ENCODE data around the gene CCR1. TPM values are rescaled to one million over a fixed set of nuclear protein-coding genes. Genes with fewer than 3 reads are reported as not detected.
A peak's percentile ranks its signal among the peaks of the same experiment; 100 is the strongest.

The CCR1 gene
- total RNA-seq, 1 donor, result 0.90 TPM

DNA sequence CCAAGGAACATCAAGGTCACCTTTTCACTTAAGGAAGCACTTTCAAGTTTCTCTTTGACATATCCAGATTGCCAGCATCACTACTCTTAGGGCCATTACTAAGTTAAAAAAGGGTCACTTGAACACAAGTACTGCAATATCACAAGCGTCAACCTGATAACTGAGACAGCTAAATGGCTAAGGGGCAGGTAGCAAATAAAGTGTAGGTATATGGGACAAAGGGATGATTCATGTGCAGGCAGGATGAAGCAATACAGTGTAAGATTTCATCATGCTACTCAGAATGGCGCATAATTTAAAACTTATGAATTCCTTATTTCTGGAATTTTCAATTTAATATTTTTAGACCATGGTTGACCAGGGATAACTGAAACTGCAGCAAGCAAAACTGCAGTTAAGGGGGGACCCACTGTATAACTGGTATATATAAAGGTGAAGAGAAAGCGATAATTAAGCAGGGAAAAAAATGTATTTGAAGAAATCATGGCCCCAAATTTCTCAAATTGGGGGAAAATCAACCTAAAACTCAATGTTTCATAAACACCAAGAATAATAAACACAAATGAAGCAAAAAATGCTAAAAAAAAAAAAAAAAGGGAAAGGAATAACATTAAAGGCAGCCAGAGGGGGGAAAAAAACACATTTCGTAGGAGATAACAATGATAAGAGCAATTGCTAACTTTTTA lies 13.1 kb downstream of the CCR1 start:
- TF ChIP-seq CTCF (IDR thresholded peaks at IDR 0.05; ENCODE audit: insufficient read depth, low read length), result no peak
- DNase-seq (ENCODE audit: low read depth), result no peak
- no peak overlapping the region for H3K4me3 ChIP-seq (ENCODE audit: low read depth, low read length)

DNA sequence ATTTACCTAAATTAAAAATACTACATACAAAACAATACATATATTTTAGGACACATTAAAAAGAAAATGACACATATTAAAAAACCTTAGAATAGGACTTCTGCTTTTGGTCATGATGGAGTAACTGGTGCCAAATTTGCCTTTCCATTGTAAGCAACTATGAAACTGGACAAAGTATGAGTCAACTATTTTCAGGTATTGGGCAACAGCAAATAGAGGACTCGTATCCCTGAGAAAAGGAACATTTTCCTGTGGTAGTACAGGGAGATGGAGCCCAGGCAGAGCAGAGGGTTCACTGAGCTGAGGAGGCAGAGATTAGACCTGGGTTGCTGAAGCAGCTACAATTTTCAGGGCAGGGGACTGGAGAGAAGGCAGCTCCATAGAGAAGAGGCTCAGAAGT lies 14.7 kb downstream of the CCR1 start:
- no peak for TF ChIP-seq CTCF (IDR thresholded peaks at IDR 0.05; ENCODE audit: insufficient read depth, low read length)
- peak; percentile 22 for DNase-seq (ENCODE audit: low read depth)
- no peak overlapping the region for H3K4me3 ChIP-seq (ENCODE audit: low read depth, low read length)

DNA sequence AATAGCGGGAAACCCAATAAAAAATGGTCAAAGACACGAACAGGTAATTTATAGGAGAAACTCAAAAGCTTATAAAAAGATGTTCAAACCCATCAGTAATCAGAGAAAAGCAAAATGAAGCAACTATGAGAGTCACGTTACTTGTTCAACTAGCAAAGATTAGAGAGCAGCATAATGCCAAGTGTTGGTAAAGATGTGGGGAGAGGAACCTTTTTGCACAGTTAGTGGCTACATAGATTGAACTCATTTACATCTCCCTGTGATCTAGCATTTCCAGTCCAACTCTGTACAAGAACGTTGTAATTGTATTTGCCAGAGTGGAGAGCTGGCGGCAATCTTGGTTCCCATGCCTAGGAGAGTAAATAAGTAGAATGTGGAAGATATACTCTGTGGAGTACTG lies 15.2 kb downstream of the CCR1 start:
- no peak for TF ChIP-seq CTCF (IDR thresholded peaks at IDR 0.05; ENCODE audit: insufficient read depth, low read length)
- DNase-seq (ENCODE audit: low read depth), result no peak
- no peak overlapping the region for H3K4me3 ChIP-seq (ENCODE audit: low read depth, low read length)

- no peak for TF ChIP-seq CTCF (IDR thresholded peaks at IDR 0.05; ENCODE audit: insufficient read depth, low read length)
- H3K4me3 ChIP-seq (ENCODE audit: low read depth, low read length), result no peak overlapping the region
- no peak for DNase-seq (ENCODE audit: low read depth)
These were observed 16.4 kb downstream of the CCR1 start for GRCh38 chr3:46191730-46192129.

GRCh38 chr3:46188708-46189107 lies 19.4 kb downstream of the CCR1 start:
- no peak for DNase-seq (ENCODE audit: low read depth)
- no peak for TF ChIP-seq CTCF (IDR thresholded peaks at IDR 0.05; ENCODE audit: insufficient read depth, low read length)
- no peak overlapping the region for H3K4me3 ChIP-seq (ENCODE audit: low read depth, low read length)

GRCh38 chr3:46187876-46188275 lies 20.2 kb downstream of the CCR1 start:
- TF ChIP-seq CTCF (IDR thresholded peaks at IDR 0.05; ENCODE audit: insufficient read depth, low read length), result no peak
- H3K4me3 ChIP-seq (ENCODE audit: low read depth, low read length), result no peak overlapping the region
- peak; percentile 4 for DNase-seq (ENCODE audit: low read depth)

DNA sequence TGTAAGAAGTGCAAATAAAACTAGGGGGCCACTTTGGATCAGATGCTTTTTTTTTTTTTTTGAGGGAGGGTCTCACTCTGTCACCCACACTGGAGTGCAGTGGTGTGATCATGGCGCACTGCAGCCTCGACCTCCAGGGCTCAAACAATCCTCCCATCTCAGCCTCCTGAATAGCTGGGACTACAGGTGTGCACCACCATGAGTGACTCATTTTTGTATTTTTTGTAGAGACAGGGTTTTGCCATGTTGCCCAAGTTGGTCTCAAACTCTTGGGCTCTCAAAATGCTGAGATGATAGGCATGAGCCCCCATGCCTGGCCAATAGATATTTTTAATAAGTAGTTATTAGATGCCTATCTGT lies 20.8 kb downstream of the CCR1 start:
- no peak for TF ChIP-seq CTCF (IDR thresholded peaks at IDR 0.05; ENCODE audit: insufficient read depth, low read length)
- DNase-seq (ENCODE audit: low read depth), result no peak
- H3K4me3 ChIP-seq (ENCODE audit: low read depth, low read length), result no peak overlapping the region

All from fibroblast of the aortic adventitia (primary cell).